B cell (primary cell): ENCODE results near the gene PSMG2. TPM values are rescaled to one million over a fixed set of nuclear protein-coding genes. Genes with fewer than 3 reads are reported as not detected.

Source experiments
- ATAC-seq: fragments of 200-7000 bp; cut with Tn5 transposase; one replicate; pipeline ENCODE4 v1.10.0; 2021; ENCODE audit warnings: low read depth, mild to moderate bottlenecking, moderate number of reproducible peaks, moderate library complexity
- CTCF ChIA-PET: fragments of 350-600 bp; sonication (Branson Sonifier 250); formaldehyde crosslinking; loops from one replicate; lab custom pipeline; 2021; ENCODE audit warnings: antibody characterized with exemption, inconsistent platforms; lab: Charles Lee
- POLR2A ChIA-PET: fragments of 350-600 bp; sonication (Branson Sonifier 250); formaldehyde crosslinking; loops from one replicate; lab custom pipeline; 2021; ENCODE audit warnings: antibody characterized with exemption; lab: Charles Lee
- DNase-seq: peaks from one replicate; pipeline ENCODE4 v3.0.0; 2013
- H2AFZ ChIP-seq: 2 replicates; pipeline ENCODE4 v1.6.1; 2012; ENCODE audit warnings: mild to moderate bottlenecking, low read depth, low read length; ENCODE audit not compliant: insufficient read depth, poor library complexity, severe bottlenecking
- H3K27ac ChIP-seq, 2 donors: 1 replicate in 1 of 2; 2 replicates in 1 of 2; pipeline ENCODE4 v1.5.1; 2012 to 2013; ENCODE audit warnings: low read length in 2 of 2, mild to moderate bottlenecking in 2 of 2, moderate library complexity in 1 of 2
- H3K27me3 ChIP-seq, 4 experiments: fragments of 200-600 bp in 1 of 4; sonication (generic) in 1 of 4; replicated peaks in 1 of 4; 1 replicate in 2 of 4; 2 replicates in 2 of 4; pipeline versions ENCODE4 v1.6.1 to v1.7.0; 2013 to 2016; ENCODE audit warnings: low read length in 3 of 4, mild to moderate bottlenecking in 2 of 4, mixed read lengths in 1 of 4, moderate library complexity in 1 of 4; ENCODE audit not compliant: insufficient read depth in 4 of 4, control insufficient read depth in 3 of 4; ENCODE audit errors: control extremely low read depth in 1 of 4
- H3K36me3 ChIP-seq, 2 experiments: replicated peaks in 1 of 2; 1 replicate in 1 of 2; 2 replicates in 1 of 2; pipeline versions ENCODE4 v1.6.1 to v1.7.1; 2013; ENCODE audit warnings: low read length in 1 of 2; ENCODE audit not compliant: insufficient read depth in 2 of 2, control insufficient read depth in 1 of 2; ENCODE audit errors: control extremely low read depth in 1 of 2, extremely low read depth in 1 of 2
- H3K4me1 ChIP-seq, 2 donors: fragments of 200-600 bp in 1 of 2; sonication (generic) in 1 of 2; 1 replicate in 1 of 2; 2 replicates in 1 of 2; pipeline versions ENCODE4 v1.5.1 to v1.6.1; 2013 to 2017; ENCODE audit warnings: low read length in 2 of 2; ENCODE audit not compliant: control insufficient read depth in 2 of 2, insufficient read depth in 2 of 2
- H3K4me2 ChIP-seq: replicated peaks from 2 replicates; pipeline ENCODE3; 2012; ENCODE audit warnings: mild to moderate bottlenecking, low read depth, low read length; ENCODE audit not compliant: poor library complexity, severe bottlenecking
- H3K4me3 ChIP-seq, 5 experiments: fragments of 200-600 bp in 1 of 5; sonication (generic) in 1 of 5; 1 replicate in 3 of 5; 2 replicates in 2 of 5; pipeline versions ENCODE4 v1.5.1 to v1.7.0; 2011 to 2016; ENCODE audit warnings: low read length in 4 of 5, mild to moderate bottlenecking in 4 of 5, low read depth in 2 of 5, control low read depth in 1 of 5, moderate library complexity in 1 of 5; ENCODE audit not compliant: insufficient read depth in 1 of 5; ENCODE audit errors: control extremely low read depth in 1 of 5, extremely low read depth in 1 of 5
- H3K79me2 ChIP-seq: fragments of 200-600 bp; sonication (generic); one replicate; pipeline ENCODE4 v1.6.0; 2016; ENCODE audit warnings: low read length; ENCODE audit not compliant: control insufficient read depth, insufficient read depth
- H3K9ac ChIP-seq: fragments of 200-600 bp; sonication (generic); 2 replicates; pipeline ENCODE4 v1.6.1; 2017; ENCODE audit warnings: mild to moderate bottlenecking, low read length, moderate library complexity
- H3K9me3 ChIP-seq, 3 donors: one replicate each; pipeline versions ENCODE4 v1.6.1 to v1.7.1; 2013; ENCODE audit warnings: low read length in 2 of 3; ENCODE audit not compliant: control insufficient read depth in 2 of 3, insufficient read depth in 1 of 3; ENCODE audit errors: control extremely low read depth in 1 of 3
- H4K20me1 ChIP-seq: 2 replicates; pipeline ENCODE4 v1.6.0; 2012; ENCODE audit warnings: mild to moderate bottlenecking, low read length; ENCODE audit not compliant: insufficient read depth, control insufficient read depth, poor library complexity, severe bottlenecking
- H3K27ac Mint-ChIP-seq: one replicate; pipeline ENCODE4 v1.8.0; 2021; ENCODE audit warnings: mixed read lengths
- H3K27me3 Mint-ChIP-seq: one replicate; pipeline ENCODE4 v1.8.0; 2021; ENCODE audit warnings: mixed read lengths
- H3K4me1 Mint-ChIP-seq: one replicate; pipeline ENCODE4 v1.8.0; 2021; ENCODE audit warnings: mixed read lengths
- H3K4me3 Mint-ChIP-seq: one replicate; pipeline ENCODE4 v1.8.0; 2021; ENCODE audit warnings: mixed read lengths
- H3K9me3 Mint-ChIP-seq: one replicate; pipeline ENCODE4 v1.8.0; 2022; ENCODE audit warnings: mixed read lengths; ENCODE audit not compliant: insufficient read depth
- CTCF ChIP-seq: fragments of 200-600 bp; IDR thresholded peaks from one replicate; pipeline ENCODE4 v1.8.0; 2022; ENCODE audit warnings: antibody characterized with exemption, mild to moderate bottlenecking
- EZH2 ChIP-seq: IDR thresholded peaks from 2 replicates; pipeline ENCODE4 v1.6.1; 2012; ENCODE audit warnings: borderline replicate concordance, low read depth, mild to moderate bottlenecking, moderate library complexity, low read length; ENCODE audit not compliant: insufficient read depth, poor library complexity, severe bottlenecking
- WGBS: methylation state at CpG from one replicate; pipeline ENCODE4 v1.1.5; 2013; ENCODE audit warnings: missing lambda C conversion rate; ENCODE audit not compliant: insufficient coverage; 5-methylcytosine and 5-hydroxymethylcytosine counted together
- intact Hi-C: fragments of 100-400 bp; cut with micrococcal nuclease; formaldehyde crosslinking; loops from one replicate; pipeline ENCODE4 v1.10.0; 2022
- polyA plus RNA-seq: library from polyadenylated mRNA; depleted of rRNA; stranded (reverse); fragments of >200 nt; gene quantifications from 2 replicates; pipeline ENCODE4 v1.2.3, GENCODE V29; 2012
- total RNA-seq, 2 donors: library from RNA; stranded (reverse); fragments of 120-200 nt in 1 of 2; gene quantifications; 1 replicate in 1 of 2; 2 replicates in 1 of 2; pipeline versions ENCODE4 v1.2.3 to v1.2.4, GENCODE V29; 2013 to 2022

Gene PSMG2
- total and polyA plus RNA-seq, 2 donors (not counting 1 experiment from before 2014, with no cell fraction given), result 31.8 to 64.1 TPM

- Histone ChIP-seq H3K27ac (no peak overlapping the region), H2AFZ (no peak overlapping the region), H3K4me3 (no peak overlapping the region), H4K20me1 (no peaks in the 10 kb centered on the region), H3K9ac (no peak overlapping the region), H3K36me3 (peaks cover 1 to 44% of the 10 kb centered on the region in 2 experiments), H3K27me3 (no peaks in the 10 kb centered on the region), H3K4me1 (no peaks in the 10 kb centered on the region), H3K9me3 (no peaks in the 10 kb centered on the region), H3K79me2 (no peaks in the 10 kb centered on the region), H3K4me2 (no peak overlapping the region)
- H3K4me3 Mint-ChIP-seq, result no peak overlapping the region
- no peaks in the 10 kb centered on the region for H3K27me3 Mint-ChIP-seq
- ChIA-PET CTCF (interaction anchor here (0.7 to 10.9 kb wide), 26 partner anchors 8 to 441 kb away, joined by 3 to 200 read pairs (median 4); partner anchors contain the start of gene PTPN2), POLR2A (no interaction called here)
- H3K27ac Mint-ChIP-seq, result no peak overlapping the region
- no peak for ATAC-seq
- DNase-seq, result no peak
- WGBS, result no CpG with 5 or more reads among the region's 4 CpGs
- intact Hi-C loops, result loop anchor here (2.0 to 10.0 kb wide), 2 partner anchors 18 to 108 kb away; no protein-coding TSS in a partner anchor
- TF ChIP-seq EZH2, result no peak
- TF ChIP-seq CTCF, result no peak
- H3K4me1 Mint-ChIP-seq, result no peaks in the 10 kb centered on the region
- no peaks in the 10 kb centered on the region for H3K9me3 Mint-ChIP-seq
These were observed 23.5 kb downstream of the PSMG2 start for GRCh38 chr18:12726331-12726730.

- no peak overlapping the region for H3K4me3 Mint-ChIP-seq
- H3K27ac Mint-ChIP-seq, result no peak overlapping the region
- H3K27me3 Mint-ChIP-seq, result no peaks in the 10 kb centered on the region
These were observed 24.1 kb downstream of the PSMG2 start for GRCh38 chr18:12726774-12727550.

More at GRCh38 chr18:12726774-12727550, 24.1 kb downstream of the PSMG2 start:
- ChIA-PET CTCF (interaction anchor here (0.7 to 10.9 kb wide), 30 partner anchors 8 to 440 kb away, joined by 3 to 200 read pairs (median 3); partner anchors contain the start of gene PTPN2), POLR2A (no interaction called here)
- intact Hi-C loops, result loop anchor here (1.0 to 10.0 kb wide), 4 partner anchors 18 to 432 kb away; no protein-coding TSS in a partner anchor
- peak; percentile 77 for DNase-seq
- no peak overlapping the region for H3K4me3 ChIP-seq
- H3K27me3 ChIP-seq, result no peaks in the 10 kb centered on the region
- H3K4me1 ChIP-seq, result no peaks in the 10 kb centered on the region
- 65% methylated on average over 10 of the region's 14 CpGs for WGBS
- H3K4me1 Mint-ChIP-seq, result no peaks in the 10 kb centered on the region
- peak; percentile 61 for ATAC-seq
- H2AFZ ChIP-seq, result no peak overlapping the region
- H3K36me3 ChIP-seq, result peaks cover 1 to 39% of the 10 kb centered on the region in 2 experiments
- H3K9me3 Mint-ChIP-seq, result no peaks in the 10 kb centered on the region
- H3K79me2 ChIP-seq, result no peaks in the 10 kb centered on the region
- H3K9me3 ChIP-seq, result no peaks in the 10 kb centered on the region
- no peak overlapping the region for H3K4me2 ChIP-seq
- H4K20me1 ChIP-seq, result no peaks in the 10 kb centered on the region
- H3K27ac ChIP-seq, result no peak overlapping the region
- no peak overlapping the region for H3K9ac ChIP-seq
- TF ChIP-seq EZH2 (no peak), CTCF (peak; percentile 93)
